Activated CD8-positive, alpha-beta memory T cell treated with anti-CD3 and anti-CD28 coated beads, Interleukin-2, amount 50 U/mL, for 24 hours (primary cell): ENCODE data around the gene PLK5.
"Not testable (repeated sequence)": the region's sequence is repeated elsewhere in the genome, so short reads cannot be mapped to it uniquely, and the experiment has no call there.

Experiments used
- DNase-seq: peaks from one replicate; pipeline ENCODE4 v3.0.0-alpha.2; 2020; ENCODE audit errors: extremely low read depth

The PLK5 gene

DNA sequence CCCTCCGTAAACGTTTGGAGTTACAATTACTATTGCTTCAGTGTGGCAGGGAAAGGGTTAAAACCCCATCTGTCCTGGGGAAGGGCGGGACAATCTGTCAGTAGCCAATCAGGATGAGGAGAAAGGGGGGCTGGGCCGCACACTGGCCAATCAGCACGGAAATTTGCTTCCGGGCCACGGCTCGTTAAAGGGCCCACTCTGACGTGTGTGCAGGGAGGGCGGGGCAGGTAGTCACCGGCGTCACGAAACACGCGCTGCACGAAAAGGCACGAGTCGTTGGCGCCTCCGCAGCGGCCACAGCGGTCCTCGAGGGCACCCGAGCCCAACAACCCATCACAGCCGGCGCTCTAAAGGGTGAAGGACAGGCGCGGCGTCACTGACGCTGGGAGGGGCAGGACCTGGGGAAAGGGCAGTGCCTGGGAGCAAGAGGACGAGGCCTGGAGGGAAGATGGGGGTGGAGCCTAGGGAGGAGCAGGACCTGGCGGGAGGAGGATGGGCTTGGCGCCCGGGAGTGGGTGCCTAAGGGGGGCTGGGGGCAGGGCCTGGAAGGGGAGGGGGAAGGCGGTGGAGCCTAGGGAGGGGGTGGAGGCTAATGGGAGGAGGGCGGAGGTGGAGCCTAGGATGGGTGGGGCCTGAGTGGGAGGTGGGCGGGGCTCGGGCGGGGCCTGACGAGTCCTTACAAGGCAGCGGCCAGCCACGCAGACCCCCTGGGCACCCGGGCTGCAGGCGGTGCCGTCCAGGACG is 15.9 kb upstream of the PLK5 start:
- peak; percentile 81 for DNase-seq

DNA sequence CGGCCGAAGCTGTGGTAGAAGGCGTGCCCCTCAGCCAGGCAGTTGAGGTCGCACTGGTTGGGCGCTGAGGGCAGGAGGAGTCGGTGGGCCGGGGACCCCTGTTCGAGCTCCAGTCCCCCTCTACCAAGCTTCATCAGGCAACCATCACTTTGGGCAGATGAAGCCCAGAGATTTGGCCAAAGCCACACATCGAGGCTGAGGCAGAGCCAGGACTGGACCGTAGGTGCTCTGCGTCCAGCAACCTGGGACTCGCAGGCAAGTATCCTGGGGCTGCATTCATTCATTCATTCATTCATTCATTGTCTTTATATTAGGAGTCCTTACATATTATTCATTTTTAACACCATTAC is 15.4 kb upstream of the PLK5 start:
- no peak for DNase-seq

DNA sequence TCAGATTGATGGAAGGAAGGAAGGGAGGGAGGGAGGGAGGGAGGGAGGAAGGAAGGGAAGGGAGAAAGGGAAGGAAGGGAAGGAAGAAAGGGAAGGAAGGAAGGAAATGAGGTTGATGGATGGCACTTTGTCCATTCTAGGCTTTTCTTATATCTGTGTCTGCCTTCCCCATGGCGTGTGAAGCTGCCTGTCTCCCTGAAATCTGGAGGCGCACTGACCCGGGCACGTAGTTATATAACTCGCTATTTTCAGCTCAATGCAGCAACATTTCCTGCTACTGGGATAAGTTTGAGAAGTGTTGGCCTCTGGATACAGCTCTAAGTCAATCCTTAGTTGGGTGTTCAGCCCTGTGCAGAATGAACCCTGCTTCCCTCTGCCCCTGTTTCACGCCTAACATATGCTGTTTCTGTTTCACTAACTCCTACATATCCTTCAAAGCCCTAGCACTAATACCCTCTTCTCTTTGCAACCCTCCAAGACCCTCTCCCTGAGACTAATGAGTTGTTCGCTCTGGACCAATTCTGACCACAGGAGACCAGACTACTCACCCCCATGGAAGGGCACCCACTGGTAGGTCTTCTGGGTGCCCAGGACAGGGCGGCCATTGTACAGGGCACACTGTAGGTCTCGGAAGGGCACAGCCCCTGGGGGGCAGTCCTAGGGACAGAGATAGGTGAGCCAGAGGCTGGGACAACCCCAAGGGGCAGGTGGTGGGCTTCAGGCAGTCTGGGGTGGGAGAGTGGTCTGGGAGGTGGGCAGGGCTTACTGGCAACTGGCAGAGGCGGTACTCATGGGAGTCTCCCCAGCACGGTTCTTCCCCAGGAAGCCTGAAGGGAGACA is 14.1 kb upstream of the PLK5 start:
- DNase-seq: no peak

DNA sequence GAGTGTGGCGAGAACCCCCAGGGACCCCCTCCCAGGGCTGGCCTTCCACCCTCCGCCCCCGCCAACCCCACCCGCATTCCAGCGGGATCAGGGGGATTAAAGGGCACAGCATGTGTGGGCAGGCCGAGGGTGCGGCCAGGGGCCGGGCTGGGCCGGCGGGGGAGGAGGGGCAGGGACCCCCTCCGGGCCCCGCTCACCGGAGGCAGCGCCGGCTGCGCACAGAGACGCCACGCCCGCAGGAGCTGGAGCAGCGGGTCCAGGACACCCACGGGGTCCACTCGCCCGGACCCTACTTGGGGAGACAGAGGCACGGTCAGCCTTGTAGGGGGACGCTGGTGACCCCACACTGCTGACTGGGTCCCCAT is 13.5 kb upstream of the PLK5 start:
- DNase-seq: no peak

DNA sequence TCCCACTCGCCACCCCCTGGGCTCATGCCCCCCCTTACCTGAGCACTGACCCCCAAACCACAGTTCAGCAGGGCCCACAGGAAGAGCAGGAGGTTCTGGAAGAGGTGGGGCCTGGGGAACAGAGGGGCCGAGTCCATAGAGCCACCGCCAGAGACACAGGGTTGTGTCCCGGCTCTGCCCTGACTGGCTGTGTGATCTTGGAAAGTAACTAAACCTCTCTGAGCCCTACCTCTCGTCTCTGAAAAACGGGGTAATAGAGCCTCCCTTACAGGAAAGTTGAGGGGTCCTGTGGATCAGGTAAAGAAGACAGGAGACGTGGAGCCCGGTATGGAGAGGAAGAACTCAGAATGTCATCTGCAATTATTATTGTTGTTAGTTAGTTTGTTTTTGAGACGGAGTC is 13.1 kb upstream of the PLK5 start:
- DNase-seq: no peak

DNA sequence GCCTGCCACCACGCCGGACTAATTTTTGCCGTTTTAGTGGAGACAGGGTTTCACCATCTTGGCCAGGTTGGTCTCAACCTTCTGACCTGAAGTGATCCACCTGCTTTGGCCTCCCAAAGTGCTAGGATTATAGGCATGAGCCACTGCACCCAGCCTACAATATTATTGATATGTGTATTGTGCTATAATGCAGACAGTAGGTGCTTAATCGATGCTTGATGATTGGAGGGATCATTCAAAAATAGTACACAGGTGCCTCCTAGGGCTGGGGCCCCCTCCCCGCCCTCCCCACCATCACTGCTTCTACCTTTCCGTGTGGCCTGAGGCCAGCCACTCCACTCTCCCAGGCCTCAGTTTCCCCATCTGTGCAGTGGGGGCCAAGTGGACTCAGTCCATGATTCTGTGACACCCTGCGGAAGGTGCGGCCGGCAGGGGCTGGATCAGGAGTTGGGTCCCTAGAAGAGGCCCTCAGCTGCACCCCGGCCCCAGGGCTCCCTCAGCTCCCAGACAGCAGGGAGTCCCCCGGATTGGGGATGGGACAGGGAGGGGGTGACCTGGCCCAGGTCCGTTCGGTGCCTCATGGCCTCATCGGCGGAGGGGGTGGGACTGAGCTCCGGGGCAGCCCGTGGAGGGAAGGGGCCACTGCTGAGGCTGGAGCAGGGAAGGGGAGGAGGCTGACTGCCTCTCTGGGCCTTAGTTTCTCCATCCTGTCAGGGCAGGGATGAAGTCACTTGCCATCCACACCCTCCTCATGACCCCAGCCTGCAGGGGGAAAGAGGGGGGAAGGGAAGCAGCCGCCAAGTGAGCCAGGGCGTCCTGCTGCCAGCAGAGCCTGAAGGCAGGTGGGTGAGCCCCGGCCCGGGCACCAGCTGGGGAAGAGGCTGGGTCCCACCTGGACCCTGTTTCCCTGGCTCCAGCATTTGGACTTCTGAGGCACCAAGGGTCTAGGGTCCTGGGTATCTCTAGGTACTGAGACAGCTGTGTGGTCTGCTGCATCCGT is 12.3 kb upstream of the PLK5 start:
- DNase-seq: no peak

DNA sequence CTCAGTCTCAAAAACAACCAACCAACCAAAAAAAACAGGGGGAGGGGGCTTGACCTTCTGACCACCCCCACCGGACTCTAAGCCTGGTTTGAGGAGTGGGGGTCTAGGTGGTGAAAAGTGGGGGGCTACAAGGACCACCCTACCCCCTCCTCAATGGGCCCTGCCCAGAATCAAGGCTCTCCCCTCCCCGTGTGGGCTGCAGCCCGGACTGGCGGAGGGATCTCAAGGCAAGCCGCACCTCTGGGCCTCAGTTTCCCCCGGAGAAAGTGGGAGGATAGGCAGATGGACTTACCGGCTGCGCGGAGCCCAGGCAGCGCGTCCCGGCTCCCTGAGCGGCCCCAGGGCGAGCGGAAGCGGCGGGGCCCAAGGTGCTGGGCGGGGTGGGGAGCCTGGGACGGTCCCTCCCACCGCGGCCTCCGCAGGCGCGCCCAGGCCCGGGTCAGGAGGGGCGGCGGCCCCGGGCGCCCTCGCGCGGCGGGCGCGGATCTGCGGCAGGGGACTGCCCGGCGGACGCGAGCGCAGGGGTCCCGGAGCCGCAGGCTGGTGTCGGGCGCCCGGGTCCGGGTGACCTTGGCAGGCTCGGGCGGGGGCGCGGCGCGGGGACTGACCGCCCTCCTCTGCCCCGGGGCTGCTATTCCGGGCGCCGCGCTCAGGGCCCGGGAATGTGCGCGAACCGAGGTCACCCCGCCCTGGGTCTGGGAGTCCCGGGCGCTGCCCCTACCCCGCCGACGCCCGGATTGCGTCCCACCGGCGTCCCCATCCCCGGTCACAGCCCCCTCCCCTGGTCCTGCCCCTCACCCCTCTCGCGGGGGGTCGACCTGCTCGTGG is 11.0 kb upstream of the PLK5 start, which contains the start of gene ADAMTSL5:
Gene ADAMTSL5 (minus strand): TSS at position 349 of the 828 bp plus-strand sequence. CDS start 2,076 bp downstream, outside the sequence.
- no peak for DNase-seq

DNA sequence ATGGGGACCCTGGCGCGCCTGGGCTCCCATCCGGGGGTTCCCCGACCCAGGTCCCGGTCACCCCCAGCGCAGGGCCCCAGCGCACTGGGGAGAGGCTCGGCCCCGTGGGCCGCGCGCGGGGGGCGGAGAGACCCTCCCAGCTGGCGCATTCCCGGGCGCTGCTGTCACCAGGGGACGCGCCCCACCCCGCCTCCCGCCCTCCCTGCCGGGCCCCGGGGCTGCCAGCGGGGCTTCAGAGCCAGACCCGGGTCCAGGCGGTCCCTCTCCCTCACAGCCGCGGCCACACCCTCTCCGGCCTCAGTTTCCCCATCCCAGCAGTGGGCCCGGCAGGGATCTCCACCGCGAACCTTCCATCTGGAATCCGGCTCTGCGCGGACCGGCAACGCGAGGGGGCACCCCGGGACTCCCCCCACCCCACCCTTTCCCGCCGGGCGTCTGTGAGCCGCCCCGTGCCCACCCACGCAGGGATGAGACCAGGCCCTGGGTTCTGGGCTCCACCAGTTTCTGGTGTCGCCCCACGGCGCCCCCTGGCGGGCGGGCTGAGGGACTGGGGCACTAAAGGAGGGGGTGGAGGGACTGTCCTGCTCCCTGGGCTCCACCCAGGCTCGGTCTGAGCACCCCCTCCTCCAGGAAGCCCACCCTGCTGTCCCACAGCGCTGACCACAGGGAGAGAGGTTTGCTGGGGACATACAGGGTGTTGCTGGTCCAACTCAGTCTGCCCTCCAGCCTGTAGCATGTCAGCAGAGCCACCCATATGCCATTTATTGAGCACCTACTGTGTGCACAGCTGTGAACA is 10.2 kb upstream of the PLK5 start:
- peak; percentile 21 for DNase-seq

DNA sequence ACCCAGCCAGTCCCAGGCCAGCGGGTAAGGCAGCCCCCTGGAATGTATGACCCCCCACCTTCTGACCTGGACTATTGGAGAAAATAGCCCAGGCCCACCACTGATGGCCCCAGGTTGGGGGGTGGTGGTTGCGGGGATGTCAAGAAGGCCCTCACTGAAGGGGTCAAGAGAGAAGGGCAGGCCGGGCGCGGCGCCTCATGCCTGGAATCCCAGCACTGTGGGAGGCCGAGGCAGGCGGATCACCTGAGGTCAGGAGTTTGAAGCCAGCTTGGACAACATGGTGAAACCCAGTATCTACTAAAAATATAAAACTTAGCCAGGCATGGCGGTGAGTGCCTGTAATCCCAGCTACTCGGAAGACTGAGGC is 9.6 kb upstream of the PLK5 start:
- DNase-seq: no peak

DNA sequence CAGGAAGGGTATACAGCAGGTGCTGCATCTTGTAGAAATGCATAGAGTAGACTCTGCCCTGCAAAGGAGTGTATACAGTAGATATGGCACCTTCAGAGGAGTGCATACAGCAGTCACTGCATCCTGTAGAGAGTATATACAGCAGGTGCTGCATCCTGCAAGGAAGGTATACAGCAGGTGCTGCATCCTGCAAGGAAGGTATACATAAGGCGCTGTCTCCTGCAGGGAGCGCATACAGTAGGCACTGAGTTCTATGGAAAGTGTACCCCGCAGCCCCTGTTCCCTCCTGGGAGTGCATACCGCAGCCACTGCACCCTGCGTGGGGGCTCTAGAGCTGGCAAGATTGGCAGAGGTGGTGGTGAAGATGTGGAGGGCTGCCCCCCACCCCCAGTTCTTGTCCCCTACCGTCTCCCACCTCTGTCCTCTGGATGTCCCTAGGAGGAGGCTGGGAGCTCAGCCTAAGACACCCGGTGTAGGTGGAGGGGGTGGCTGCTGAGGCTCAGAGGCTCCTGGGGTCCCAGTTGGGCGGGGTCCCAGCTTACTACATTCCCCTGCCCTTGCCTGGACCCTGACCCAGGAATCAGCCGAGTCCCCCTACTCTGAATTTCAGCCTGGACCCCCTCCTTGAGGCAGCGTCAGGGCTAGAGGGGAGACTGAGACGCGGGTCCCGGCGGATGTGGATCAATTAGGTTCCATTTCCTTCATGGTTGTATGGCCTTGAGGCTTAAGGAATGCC is 8.7 kb upstream of the PLK5 start:
- DNase-seq: no peak

DNA sequence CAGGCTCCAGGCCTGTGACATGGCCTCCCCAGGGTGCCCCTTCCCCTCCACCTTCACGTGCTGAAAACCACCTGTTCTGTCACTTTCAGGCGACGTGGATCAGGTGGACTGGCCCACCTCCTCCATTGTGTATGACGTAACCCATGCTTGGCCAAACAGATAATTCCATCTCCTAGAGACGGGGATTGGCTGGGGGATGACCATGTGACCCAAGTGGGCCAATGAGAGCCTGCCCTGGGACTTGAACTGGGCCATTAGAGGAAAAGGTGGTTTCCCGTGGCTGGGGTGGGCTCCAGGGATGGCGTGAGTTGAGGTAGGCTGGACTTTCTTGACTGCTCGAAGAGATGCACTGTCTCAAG is 7.5 kb upstream of the PLK5 start:
- no peak for DNase-seq

DNA sequence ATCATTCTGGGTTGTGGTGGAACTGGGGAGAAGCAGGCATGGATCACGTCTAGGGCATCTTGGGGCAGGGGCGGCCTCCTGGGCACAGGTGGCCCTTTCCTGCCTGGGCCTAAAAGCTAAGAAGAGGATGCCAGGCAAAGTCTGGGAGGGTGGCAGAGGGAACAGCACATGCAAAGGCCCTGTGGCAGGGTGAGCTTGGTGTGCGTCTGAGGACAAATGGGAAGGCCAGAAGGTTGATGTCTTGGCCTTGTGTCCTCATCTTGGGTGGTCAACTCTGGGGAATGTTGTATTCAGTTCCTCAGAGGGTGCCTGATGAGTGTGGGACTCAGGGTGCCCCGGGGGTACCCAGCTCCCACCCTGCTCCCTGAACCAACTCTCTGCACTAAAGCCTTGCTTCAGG is 5.4 kb upstream of the PLK5 start:
- no peak for DNase-seq

DNA sequence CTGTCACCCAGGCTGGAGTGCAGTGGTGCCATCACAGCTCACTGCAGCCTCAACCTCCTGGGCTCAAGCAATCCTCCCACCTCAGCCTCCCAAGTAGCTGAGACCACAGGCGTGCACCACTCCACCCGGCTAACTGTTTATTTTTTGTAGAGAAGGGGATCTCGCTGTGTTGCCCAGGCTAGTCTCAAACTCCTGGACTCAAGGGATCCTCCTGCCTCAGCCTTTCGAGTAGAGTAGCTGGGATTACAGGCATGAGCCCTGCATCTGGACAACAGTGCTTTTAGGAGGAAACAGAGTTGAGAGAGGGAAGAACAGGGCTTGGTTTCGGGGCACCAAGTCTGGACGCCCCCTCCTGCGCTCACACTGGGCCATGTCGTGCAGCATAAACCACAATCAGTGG is 4.1 kb upstream of the PLK5 start:
- DNase-seq: not testable (repeated sequence)

DNA sequence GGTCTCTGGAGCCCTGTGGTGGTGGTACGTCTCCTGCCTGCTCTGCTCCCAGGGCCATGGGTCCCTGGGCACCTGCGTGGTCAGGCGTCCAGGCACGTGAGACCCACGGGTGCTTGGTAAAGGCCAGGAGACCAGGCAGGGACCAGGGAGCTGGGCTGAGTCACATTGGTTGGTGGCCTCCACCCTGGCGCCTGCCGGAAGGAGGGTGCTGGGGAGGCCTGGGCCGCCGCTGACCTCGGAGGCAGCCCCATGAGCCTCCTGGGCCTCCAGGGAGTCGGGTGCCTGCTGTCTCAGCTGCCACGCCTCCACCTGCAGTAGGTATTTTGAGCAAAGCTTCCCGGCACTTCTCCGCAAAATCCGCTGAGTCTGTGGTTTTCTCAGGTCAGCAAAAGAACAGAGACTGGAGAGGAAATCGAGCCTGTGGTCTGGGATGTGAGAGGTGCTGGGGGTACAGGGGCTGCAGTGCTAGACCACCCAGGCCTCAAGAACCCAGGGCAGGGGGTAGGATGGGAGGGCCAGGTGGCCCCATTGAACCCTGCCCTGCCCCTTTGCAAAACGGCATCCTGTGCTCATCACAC is 3.6 kb upstream of the PLK5 start:
- no peak for DNase-seq

DNA sequence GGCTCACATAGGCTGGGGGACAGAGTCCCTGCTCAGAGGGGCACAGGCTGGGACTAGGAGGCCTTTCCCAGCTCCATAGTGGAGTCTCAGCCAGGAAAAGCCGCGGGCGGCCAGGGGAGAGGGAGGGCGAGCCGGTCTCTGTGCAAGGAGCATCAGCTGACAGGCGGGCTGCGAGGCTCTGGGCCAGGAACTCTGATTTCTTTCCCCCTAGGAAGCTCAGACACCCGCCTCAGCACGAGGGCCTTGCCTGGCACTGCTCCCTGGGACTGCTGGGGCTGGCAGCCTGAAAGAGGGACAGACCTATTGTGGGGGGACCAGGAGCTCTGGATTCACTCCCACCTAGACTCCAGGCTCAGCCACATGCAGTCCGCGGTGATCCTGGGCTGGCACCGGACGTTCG is 2.2 kb upstream of the PLK5 start:
- DNase-seq: no peak

DNA sequence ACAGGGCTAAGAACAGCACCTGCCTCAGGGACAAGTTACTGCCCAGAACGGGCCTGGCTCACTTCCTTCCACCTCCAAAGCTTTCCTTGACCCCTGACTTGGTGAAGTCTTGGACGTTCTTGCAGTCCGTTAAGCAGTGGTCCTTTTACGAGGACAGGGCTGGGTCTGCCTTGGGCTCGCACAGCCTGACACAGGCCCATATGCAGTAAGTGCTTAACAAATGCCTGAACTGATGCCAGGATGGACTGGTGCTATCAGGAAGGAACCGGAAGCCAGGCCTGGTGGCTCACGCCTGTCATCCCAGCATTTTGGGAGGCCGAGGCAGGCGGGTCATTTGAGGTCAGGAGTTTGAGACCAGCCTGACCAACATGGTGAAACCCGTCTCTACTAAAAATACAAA is 1.8 kb upstream of the PLK5 start:
- DNase-seq: no peak

DNA sequence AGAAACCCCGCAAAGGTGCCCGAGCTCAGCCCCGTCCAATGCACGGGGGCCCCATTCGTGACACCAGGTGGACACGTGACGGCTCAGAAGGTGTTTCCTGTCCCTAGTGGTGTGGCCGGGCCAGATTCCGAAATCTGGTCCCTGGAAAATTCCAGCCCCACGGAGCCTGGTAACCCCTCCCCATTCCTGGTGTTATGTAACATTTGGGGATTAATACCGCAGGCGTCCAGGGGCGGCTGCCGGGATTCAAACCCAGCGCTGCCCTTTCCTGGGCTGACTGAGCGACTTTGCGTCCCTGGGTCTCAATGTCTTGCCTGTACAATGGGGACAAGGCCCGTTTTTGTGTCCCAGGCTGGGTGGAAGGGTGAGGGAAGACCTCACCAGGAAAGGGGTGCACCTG is 1.0 kb upstream of the PLK5 start:
- no peak for DNase-seq

DNA sequence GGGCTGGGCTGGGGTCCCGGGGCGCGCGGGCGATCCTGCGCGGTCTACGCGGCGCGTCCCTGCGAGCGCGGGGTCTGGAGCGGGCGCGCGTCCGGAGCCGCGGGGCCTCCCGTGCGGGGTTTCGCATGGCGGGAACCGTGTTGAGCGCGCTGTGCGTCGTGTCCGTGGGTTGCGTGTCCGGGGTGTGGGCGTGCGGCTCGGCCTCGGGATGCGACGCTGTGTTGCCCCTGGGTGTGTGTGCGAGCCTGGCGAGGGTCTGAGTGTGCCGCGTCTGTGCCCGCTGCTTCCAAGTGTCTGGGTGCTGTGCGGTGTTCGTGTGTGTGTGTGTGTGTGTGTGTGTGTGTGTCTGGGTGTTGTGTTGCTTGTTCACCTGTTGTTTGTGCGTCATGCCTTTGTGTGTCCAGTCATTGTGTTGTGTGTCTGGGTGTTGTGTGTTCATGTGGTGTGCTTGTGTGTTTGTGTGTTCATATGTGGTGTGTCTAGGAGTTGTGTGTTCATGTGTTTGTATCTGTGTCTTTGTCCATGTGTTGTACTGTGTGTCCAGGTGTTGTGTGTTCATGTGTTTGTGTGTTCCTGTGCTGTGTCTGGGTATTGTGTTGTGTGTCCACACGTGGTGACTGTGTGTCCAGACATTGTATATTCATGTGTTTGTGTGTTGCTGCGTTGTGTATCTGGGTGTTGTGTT is 552 bp downstream of the PLK5 start:
- DNase-seq: no peak

DNA sequence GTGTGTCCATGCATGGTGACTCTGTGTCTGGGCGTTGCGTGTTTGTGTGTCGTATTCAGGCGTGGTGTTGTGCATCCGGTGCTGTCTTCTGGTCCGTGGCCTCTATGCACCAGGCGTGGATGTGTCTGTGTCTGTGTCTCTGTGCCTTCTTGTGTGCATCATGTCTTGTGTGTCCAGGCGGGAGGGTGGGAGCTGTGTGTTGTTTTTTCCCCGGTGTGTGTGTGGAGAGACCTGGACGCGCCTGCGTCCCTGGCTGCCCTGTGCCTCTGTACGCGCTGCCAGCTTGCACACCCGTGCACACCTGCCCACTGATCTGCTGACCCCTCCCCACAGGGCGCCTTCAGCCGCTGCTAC is 1.1 kb downstream of the PLK5 start:
- DNase-seq: no peak
